HL-60/S4 treated with retinoic acid at 250 ng/mL for 4 days and 3 days (cell line): ENCODE measurements around the gene ATP1B1.

Experiments
- in situ Hi-C: fragments of 300-500 bp; cut with MboI; formaldehyde crosslinking; loops from 2 replicates; pipeline ENCODE4 v1.7.0; 2022; ENCODE audit warnings: low sequenced_read_pairs

ATP1B1 gene

DNA sequence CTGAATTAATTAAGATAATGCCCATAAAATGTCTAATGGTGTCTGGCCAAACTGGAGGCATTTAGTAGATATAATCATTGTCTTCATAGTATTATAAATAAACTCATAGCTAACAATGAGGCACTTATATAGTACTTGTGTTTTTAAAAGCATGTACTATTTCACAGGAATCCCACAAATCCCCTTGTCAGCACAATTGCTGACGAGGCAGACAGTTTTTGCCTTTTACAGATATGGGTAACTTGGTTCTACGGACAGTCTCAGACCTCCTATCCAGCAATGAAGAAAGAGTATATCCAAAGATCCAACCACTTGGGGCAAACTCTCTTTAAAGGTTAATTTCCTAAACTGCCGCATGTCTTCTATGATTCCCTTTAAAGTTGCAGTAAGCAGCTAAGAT lies 73.7 kb downstream of the ATP1B1 start:
- in situ Hi-C loops = no loop called here
